ENCODE measurements around the gene COTL1. TPM values are rescaled to one million over a fixed set of nuclear protein-coding genes. Genes with fewer than 3 reads are reported as not detected.

The COTL1 gene
- total and polyA plus RNA-seq, 9 of the 15 experiments (the other 6 are each of a cell fraction or from before 2014, with no cell fraction given) = 27.7 to 185 (median 72.5) TPM

DNA sequence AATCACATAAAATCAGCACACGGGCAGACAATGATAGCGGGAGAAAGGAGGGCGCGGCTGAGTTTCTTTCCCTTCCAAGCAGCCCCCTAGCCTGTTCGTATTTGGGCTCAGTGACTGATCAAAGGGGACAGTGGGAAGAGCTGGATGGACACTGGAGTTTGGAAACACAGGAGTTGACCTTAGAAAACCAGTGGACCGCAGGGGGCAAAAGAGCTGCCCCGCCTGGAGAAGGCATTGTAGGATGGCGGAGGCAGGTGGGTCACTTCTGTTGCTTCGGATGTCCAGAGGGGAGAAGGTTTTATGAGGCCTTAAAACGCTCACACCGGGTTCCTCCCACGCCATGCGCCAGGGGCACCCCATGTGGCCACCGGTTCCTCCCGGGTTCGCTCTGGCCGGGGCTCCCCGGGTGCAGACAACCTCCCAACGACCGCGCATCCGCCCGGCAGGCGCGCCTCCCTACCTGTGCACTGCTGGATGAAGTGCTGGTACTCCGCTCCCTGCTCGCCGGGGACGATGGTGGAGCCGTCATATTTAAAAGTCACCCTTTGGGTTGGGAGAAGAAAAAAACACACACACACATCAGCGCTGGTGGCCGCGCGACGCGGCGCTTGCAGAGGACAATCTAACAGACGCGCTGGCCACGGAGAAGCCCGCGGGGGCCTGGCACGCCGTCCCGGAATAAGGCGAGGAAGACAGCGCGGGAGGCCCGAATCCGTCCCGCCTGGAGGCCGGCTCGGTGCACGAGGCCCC lies 662 bp downstream of the COTL1 start (continued):
- TF ChIP-seq, protein P1, sequence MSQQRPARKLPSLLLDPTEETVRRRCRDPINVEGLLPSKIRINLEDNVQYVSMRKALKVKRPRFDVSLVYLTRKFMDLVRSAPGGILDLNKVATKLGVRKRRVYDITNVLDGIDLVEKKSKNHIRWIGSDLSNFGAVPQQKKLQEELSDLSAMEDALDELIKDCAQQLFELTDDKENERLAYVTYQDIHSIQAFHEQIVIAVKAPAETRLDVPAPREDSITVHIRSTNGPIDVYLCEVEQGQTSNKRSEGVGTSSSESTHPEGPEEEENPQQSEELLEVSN (IDR thresholded peaks at IDR 0.05; ENCODE audit: borderline replicate concordance in 1 of 2, extremely low read depth in 1 of 2, insufficient read depth in 1 of 2, insufficient read length in 1 of 2, low read depth in 1 of 2, low read length in 1 of 2, poor library complexity in 1 of 2, severe bottlenecking in 1 of 2) = peak in 1 of 2 experiments; percentile 84
- TF ChIP-seq ZNF263 (CRISPR knock-in tag; IDR thresholded peaks at IDR 0.05; ENCODE audit: borderline replicate concordance) = no peak; the same call in 1 of the 2 replicates
- TF ChIP-seq ZNF253 (CRISPR knock-in tag; conservative IDR thresholded peaks at IDR 0.05) = no peak
- no peak for TF ChIP-seq FOS (IDR thresholded peaks at IDR 0.05; ENCODE audit: extremely low read depth, insufficient read length)
- peak; percentile 85; the same call in 1 of the 2 replicates for TF ChIP-seq STAT6 (CRISPR knock-in tag; IDR thresholded peaks at IDR 0.05)
- no peak for TF ChIP-seq ZBTB34 (CRISPR knock-in tag; IDR thresholded peaks at IDR 0.05)
- TF ChIP-seq BRCA1 (IDR thresholded peaks at IDR 0.05) = no peak
- no peak for TF ChIP-seq BRCA1 (CRISPR knock-in tag; IDR thresholded peaks at IDR 0.05)
- 0 out of 4 replicates have a peak, but pooled peaks have one; percentile 4 to 27 for TF ChIP-seq UBTF (IDR thresholded peaks at IDR 0.05; ENCODE audit: borderline replicate concordance in 1 of 2, low read depth in 2 of 2, low read length in 2 of 2)
- peak; percentile 76; the same call in 1 of the 2 replicates for TF ChIP-seq L3MBTL2 (IDR thresholded peaks at IDR 0.05)
- TF ChIP-seq SREBF1 (IDR thresholded peaks at IDR 0.05; ENCODE audit: borderline replicate concordance, low read depth, low read length) = no peak
- peak; percentile 84 for TF ChIP-seq FIP1L1 (IDR thresholded peaks at IDR 0.05; ENCODE audit: low read depth, low read length, poor library complexity, severe bottlenecking)
- no peak for TF ChIP-seq ZSCAN29 (IDR thresholded peaks at IDR 0.05)
- no peak for TF ChIP-seq TRIM24 (IDR thresholded peaks at IDR 0.05)
- no peak for TF ChIP-seq FOSL1 (tag; conservative IDR thresholded peaks at IDR 0.05)
- no peak for TF ChIP-seq CAMTA2 (CRISPR knock-in tag; conservative IDR thresholded peaks at IDR 0.05)

Measured in K562 (cell line).